Mesenchymal stem cell (in vitro differentiated cells and primary cell): ENCODE data around the gene BAIAP3.

Experiments
- DNase-seq: peaks from one replicate; pipeline ENCODE4 v3.0.0-alpha.2; 2013
- H2AFZ ChIP-seq: one replicate; pipeline ENCODE4 v1.6.1; 2013; ENCODE audit warnings: low read depth, mild to moderate bottlenecking, control low read depth, inconsistent platforms, low read length, moderate library complexity
- H2AK5ac ChIP-seq: 2 replicates; pipeline ENCODE4 v1.6.1; 2013; ENCODE audit warnings: low read length, moderate library complexity, mild to moderate bottlenecking, inconsistent platforms; ENCODE audit not compliant: severe bottlenecking
- H2BK120ac ChIP-seq: one replicate; pipeline ENCODE4 v1.6.1; 2013; ENCODE audit warnings: low read depth, mild to moderate bottlenecking, inconsistent platforms, low read length, moderate library complexity
- H2BK12ac ChIP-seq, 2 experiments: one replicate each; pipeline ENCODE4 v1.6.1; 2013; ENCODE audit warnings: inconsistent platforms in 2 of 2, low read length in 2 of 2, mild to moderate bottlenecking in 2 of 2, moderate library complexity in 2 of 2, control low read depth in 1 of 2
- H2BK15ac ChIP-seq: one replicate; pipeline ENCODE4 v1.6.1; 2013; ENCODE audit warnings: mild to moderate bottlenecking, low read depth, inconsistent platforms; ENCODE audit not compliant: poor library complexity, severe bottlenecking
- H2BK5ac ChIP-seq: 2 replicates; pipeline ENCODE4 v1.6.1; 2013; ENCODE audit warnings: low read depth, mild to moderate bottlenecking, low read length, control low read depth, inconsistent platforms; ENCODE audit not compliant: poor library complexity, severe bottlenecking
- H3K14ac ChIP-seq, 2 experiments: one replicate each; pipeline ENCODE4 v1.6.1; 2013; ENCODE audit warnings: inconsistent platforms in 2 of 2, low read length in 2 of 2, control low read depth in 1 of 2, mild to moderate bottlenecking in 1 of 2, moderate library complexity in 1 of 2
- H3K18ac ChIP-seq, 2 experiments: one replicate each; pipeline ENCODE4 v1.6.1; 2013; ENCODE audit warnings: inconsistent platforms in 2 of 2, low read length in 2 of 2, control low read depth in 1 of 2, low read depth in 1 of 2, mild to moderate bottlenecking in 1 of 2
- H3K23ac ChIP-seq, 2 experiments: one replicate each; pipeline ENCODE4 v1.6.1; 2013; ENCODE audit warnings: inconsistent platforms in 2 of 2, low read length in 2 of 2, mild to moderate bottlenecking in 2 of 2, moderate library complexity in 2 of 2, control low read depth in 1 of 2
- H3K27ac ChIP-seq: 2 replicates; pipeline ENCODE4 v1.5.1; 2013; ENCODE audit warnings: mild to moderate bottlenecking, moderate library complexity, low read length, control low read depth, inconsistent platforms; ENCODE audit not compliant: poor library complexity, severe bottlenecking
- H3K27me3 ChIP-seq, 2 experiments: 2 replicates each; pipeline versions ENCODE4 v1.6.1 to v1.7.0; 2013; ENCODE audit warnings: low read length in 2 of 2, mild to moderate bottlenecking in 2 of 2, moderate library complexity in 2 of 2, control low read depth in 1 of 2, inconsistent platforms in 1 of 2; ENCODE audit not compliant: control insufficient read depth in 1 of 2, insufficient read depth in 1 of 2
- H3K36me3 ChIP-seq, 2 experiments: 2 replicates each; pipeline versions ENCODE4 v1.6.1 to v1.7.0; 2013; ENCODE audit warnings: low read length in 2 of 2, control low read depth in 1 of 2, inconsistent platforms in 1 of 2, low read depth in 1 of 2, mild to moderate bottlenecking in 1 of 2; ENCODE audit not compliant: insufficient read depth in 2 of 2, control insufficient read depth in 1 of 2
- H3K4ac ChIP-seq, 2 experiments: one replicate each; pipeline ENCODE4 v1.6.1; 2013; ENCODE audit warnings: inconsistent platforms in 2 of 2, low read length in 2 of 2, mild to moderate bottlenecking in 2 of 2, moderate library complexity in 2 of 2, control low read depth in 1 of 2, low read depth in 1 of 2
- H3K4me1 ChIP-seq: 2 replicates; pipeline ENCODE4 v1.6.1; 2013; ENCODE audit warnings: low read depth, low read length, control low read depth; ENCODE audit not compliant: control insufficient read depth, insufficient read depth
- H3K4me2 ChIP-seq: 2 replicates; pipeline ENCODE4 v1.6.1; 2013; ENCODE audit warnings: low read length, mild to moderate bottlenecking, inconsistent platforms; ENCODE audit not compliant: poor library complexity, severe bottlenecking
- H3K4me3 ChIP-seq, 2 experiments: 2 replicates each; pipeline versions ENCODE4 v1.5.1 to v1.7.0; 2013; ENCODE audit warnings: low read length in 2 of 2, mild to moderate bottlenecking in 2 of 2, control low read depth in 1 of 2, low read depth in 1 of 2; ENCODE audit not compliant: insufficient read depth in 1 of 2
- H3K79me1 ChIP-seq: replicated peaks from 2 replicates; pipeline ENCODE4 v1.6.1; 2013; ENCODE audit warnings: mild to moderate bottlenecking, control low read depth, low read length, inconsistent platforms; ENCODE audit not compliant: poor library complexity, severe bottlenecking
- H3K9ac ChIP-seq: 2 replicates; pipeline ENCODE4 v1.7.0; 2013; ENCODE audit warnings: mild to moderate bottlenecking, low read length, moderate library complexity
- H3K9me3 ChIP-seq: 2 replicates; pipeline ENCODE4 v1.7.0; 2013; ENCODE audit warnings: mild to moderate bottlenecking, low read length; ENCODE audit not compliant: control insufficient read depth
- H4K8ac ChIP-seq: one replicate; pipeline ENCODE4 v1.6.1; 2013; ENCODE audit warnings: inconsistent platforms, mild to moderate bottlenecking, low read length, moderate library complexity
- H4K91ac ChIP-seq: one replicate; pipeline ENCODE4 v1.6.1; 2013; ENCODE audit warnings: mild to moderate bottlenecking, low read length, inconsistent platforms
- WGBS: methylation state at CpG from one replicate; pipeline ENCODE4 v1.1.7; 2013; ENCODE audit warnings: mixed read lengths; 5-methylcytosine and 5-hydroxymethylcytosine counted together

BAIAP3 gene

GRCh38 chr16:1312903-1313302, 20.5 kb upstream of the BAIAP3 start:
- H4K91ac ChIP-seq: no peak overlapping the region
- WGBS: 97% methylated on average over 15 of the region's 15 CpGs
- H3K79me1 ChIP-seq: peaks cover 12% of the 10 kb centered on the region
- no peak overlapping the region for H3K4ac ChIP-seq
- H3K4me2 ChIP-seq: no peak overlapping the region
- peak overlapping the region; percentile 92 for H3K9ac ChIP-seq
- H3K23ac ChIP-seq: peak overlapping the region in 1 of 2 experiments; percentile 10
- H3K18ac ChIP-seq: no peak overlapping the region
- H3K27ac ChIP-seq: no peak overlapping the region
- no peak overlapping the region for H2BK5ac ChIP-seq
- H2BK12ac ChIP-seq: no peak overlapping the region
- no peak overlapping the region for H2AK5ac ChIP-seq
- H2AFZ ChIP-seq: no peak overlapping the region
- H3K4me3 ChIP-seq: peak overlapping the region in 1 of 2 experiments; percentile 92
- no peak overlapping the region for H2BK120ac ChIP-seq
- no peaks in the 10 kb centered on the region for H3K9me3 ChIP-seq
- no peak overlapping the region for H3K14ac ChIP-seq
- no peak for DNase-seq
- peaks cover 29% of the 10 kb centered on the region for H3K4me1 ChIP-seq
- no peaks in the 10 kb centered on the region for H3K27me3 ChIP-seq
- peaks cover 44 to 59% of the 10 kb centered on the region in 2 experiments for H3K36me3 ChIP-seq
- H2BK15ac ChIP-seq: no peak overlapping the region
- H4K8ac ChIP-seq: no peak overlapping the region

GRCh38 chr16:1313721-1314369, 19.6 kb upstream of the BAIAP3 start:
- H3K18ac ChIP-seq: no peak overlapping the region
- no peak overlapping the region for H2AFZ ChIP-seq
- H4K91ac ChIP-seq: no peak overlapping the region
- no peak overlapping the region for H3K9ac ChIP-seq
- no peak overlapping the region for H3K4ac ChIP-seq
- H3K4me2 ChIP-seq: no peak overlapping the region
- no peak overlapping the region for H3K14ac ChIP-seq
- H3K23ac ChIP-seq: no peak overlapping the region
- H2BK5ac ChIP-seq: no peak overlapping the region
- no peak overlapping the region for H3K4me3 ChIP-seq
- no peak overlapping the region for H3K27ac ChIP-seq
- H4K8ac ChIP-seq: no peak overlapping the region
- H3K27me3 ChIP-seq: no peaks in the 10 kb centered on the region
- peaks cover 29% of the 10 kb centered on the region for H3K4me1 ChIP-seq
- no peaks in the 10 kb centered on the region for H3K9me3 ChIP-seq
- 96% methylated on average over 38 of the region's 38 CpGs for WGBS
- H2AK5ac ChIP-seq: no peak overlapping the region
- DNase-seq: no peak
- no peak overlapping the region for H2BK15ac ChIP-seq
- peaks cover 54 to 69% of the 10 kb centered on the region in 2 experiments for H3K36me3 ChIP-seq
- no peak overlapping the region for H2BK120ac ChIP-seq
- H3K79me1 ChIP-seq: peaks cover 17% of the 10 kb centered on the region
- no peak overlapping the region for H2BK12ac ChIP-seq

- no peak overlapping the region for H3K4me3 ChIP-seq
- no peak overlapping the region for H3K14ac ChIP-seq
- WGBS: 98% methylated on average over 28 of the region's 28 CpGs
Observed at GRCh38 chr16:1314399-1315068, 18.9 kb upstream of the BAIAP3 start.

GRCh38 chr16:1315081-1316032, 18.1 kb upstream of the BAIAP3 start:
- H3K27ac ChIP-seq: no peak overlapping the region
- H3K36me3 ChIP-seq: peaks cover 69 to 84% of the 10 kb centered on the region in 2 experiments
- H3K4ac ChIP-seq: no peak overlapping the region
- no peak overlapping the region for H2BK5ac ChIP-seq
- no peak overlapping the region for H3K4me2 ChIP-seq
- H3K27me3 ChIP-seq: no peaks in the 10 kb centered on the region
- WGBS: 94% methylated on average over 46 of the region's 46 CpGs
- H2AFZ ChIP-seq: no peak overlapping the region
- H3K79me1 ChIP-seq: peaks cover 29% of the 10 kb centered on the region
- H2BK12ac ChIP-seq: no peak overlapping the region
- no peak overlapping the region for H3K23ac ChIP-seq
- H3K4me1 ChIP-seq: peaks cover 31% of the 10 kb centered on the region
- H4K8ac ChIP-seq: no peak overlapping the region
- DNase-seq: no peak
- H4K91ac ChIP-seq: no peak overlapping the region
- H2AK5ac ChIP-seq: no peak overlapping the region
- H3K18ac ChIP-seq: no peak overlapping the region
- H2BK15ac ChIP-seq: no peak overlapping the region
- H3K4me3 ChIP-seq: no peak overlapping the region
- no peak overlapping the region for H2BK120ac ChIP-seq
- H3K9ac ChIP-seq: no peak overlapping the region
- H3K9me3 ChIP-seq: no peaks in the 10 kb centered on the region
- no peak overlapping the region for H3K14ac ChIP-seq

More at GRCh38 chr16:1314399-1315068, 18.9 kb upstream of the BAIAP3 start:
- H2AK5ac ChIP-seq: no peak overlapping the region
- H3K27me3 ChIP-seq: no peaks in the 10 kb centered on the region
- no peak overlapping the region for H4K8ac ChIP-seq
- H2BK15ac ChIP-seq: no peak overlapping the region
- no peak overlapping the region for H3K4me2 ChIP-seq
- peaks cover 31% of the 10 kb centered on the region for H3K4me1 ChIP-seq
- H2BK5ac ChIP-seq: no peak overlapping the region
- H3K4ac ChIP-seq: no peak overlapping the region
- H3K23ac ChIP-seq: no peak overlapping the region
- no peak overlapping the region for H2BK120ac ChIP-seq
- H3K36me3 ChIP-seq: peaks cover 61 to 76% of the 10 kb centered on the region in 2 experiments
- H3K9ac ChIP-seq: no peak overlapping the region
- H3K79me1 ChIP-seq: peaks cover 23% of the 10 kb centered on the region
- H3K9me3 ChIP-seq: no peaks in the 10 kb centered on the region
- H2AFZ ChIP-seq: no peak overlapping the region
- H3K27ac ChIP-seq: no peak overlapping the region
- H4K91ac ChIP-seq: no peak overlapping the region
- DNase-seq: no peak
- H3K18ac ChIP-seq: no peak overlapping the region
- no peak overlapping the region for H2BK12ac ChIP-seq
